Caco-2 (cell line): Measurements from ENCODE around the gene PLOD2. TPM values are rescaled to one million over a fixed set of nuclear protein-coding genes. Genes with fewer than 3 reads are reported as not detected.

Experiments
- BruUV-seq: library from RNA; stranded (reverse); fragments of 400-500 nt; replicated peaks from 2 replicates; lab custom pipeline; 2021; lab: Mats Ljungman, UMichigan
- CTCF ChIA-PET: fragments of 300-600 bp; sonication (Branson Sonifier 250); formaldehyde crosslinking; loops from one replicate; lab custom pipeline; 2022; ENCODE audit warnings: antibody characterized with exemption; lab: Charles Lee
- POLR2A ChIA-PET: fragments of 300-600 bp; sonication (Branson Sonifier 250); formaldehyde crosslinking; loops from one replicate; lab custom pipeline; 2022; ENCODE audit warnings: antibody characterized with exemption; lab: Charles Lee
- DNase-seq, 2 experiments: peaks; one replicate each; pipeline versions ENCODE4 v3.0.0 to v3.0.0-alpha.2; 2020 to 2022
- H3K27me3 ChIP-seq: replicated peaks from 2 replicates; pipeline ENCODE4 v1.6.0; 2011; ENCODE audit warnings: low read length; ENCODE audit not compliant: control insufficient read depth, insufficient read depth
- H3K36me3 ChIP-seq: 2 replicates; pipeline ENCODE4 v1.5.1; 2011; ENCODE audit warnings: low read length; ENCODE audit not compliant: control insufficient read depth, insufficient read depth
- H3K4me1 ChIP-seq: fragments of 250-450 bp; sonication (Bioruptor Pico); 2 replicates; pipeline ENCODE4 v1.5.1; 2020; ENCODE audit warnings: mild to moderate bottlenecking
- H3K4me3 ChIP-seq: 2 replicates; pipeline ENCODE4 v1.5.1; 2011; ENCODE audit warnings: low read depth, mild to moderate bottlenecking, control low read depth, low read length
- H3K9me3 ChIP-seq: fragments of 250-450 bp; sonication (Bioruptor Pico); 2 replicates; pipeline ENCODE4 v1.5.1; 2020; ENCODE audit warnings: mild to moderate bottlenecking, moderate library complexity
- H3K27ac Mint-ChIP-seq: one replicate; pipeline ENCODE4 v1.8.0; 2022; ENCODE audit warnings: mixed read lengths; ENCODE audit not compliant: unreplicated experiment
- H3K27me3 Mint-ChIP-seq: one replicate; pipeline ENCODE4 v1.8.0; 2022; ENCODE audit warnings: mixed read lengths; ENCODE audit not compliant: insufficient read depth, unreplicated experiment
- H3K36me3 Mint-ChIP-seq: one replicate; pipeline ENCODE4 v1.8.0; 2022; ENCODE audit warnings: mild to moderate bottlenecking, mixed read lengths; ENCODE audit not compliant: insufficient read depth, unreplicated experiment
- H3K4me1 Mint-ChIP-seq: one replicate; pipeline ENCODE4 v1.8.0; 2022; ENCODE audit warnings: low read depth, mixed read lengths; ENCODE audit not compliant: unreplicated experiment
- H3K4me3 Mint-ChIP-seq: one replicate; pipeline ENCODE4 v1.8.0; 2022; ENCODE audit warnings: mild to moderate bottlenecking, moderate library complexity, mixed read lengths; ENCODE audit not compliant: unreplicated experiment
- H3K9me3 Mint-ChIP-seq: one replicate; pipeline ENCODE4 v1.8.0; 2022; ENCODE audit warnings: mixed read lengths; ENCODE audit not compliant: unreplicated experiment
- CTCF ChIP-seq, 2 experiments: fragments of 200-600 bp in 1 of 2; IDR thresholded peaks; 1 replicate in 1 of 2; 2 replicates in 1 of 2; pipeline versions ENCODE4 v1.5.1 to v1.8.0; 2011 to 2022; ENCODE audit warnings: antibody characterized with exemption in 1 of 2, control low read depth in 1 of 2, inconsistent platforms in 1 of 2, low read depth in 1 of 2, low read length in 1 of 2, mild to moderate bottlenecking in 1 of 2, moderate library complexity in 1 of 2; ENCODE audit not compliant: insufficient read depth in 1 of 2, severe bottlenecking in 1 of 2, unreplicated experiment in 1 of 2
- intact Hi-C: fragments of 100-400 bp; cut with micrococcal nuclease; formaldehyde crosslinking; loops from one replicate; pipeline ENCODE4 v1.10.0; 2022; ENCODE audit not compliant: unreplicated experiment
- total RNA-seq: library from RNA; stranded (reverse); gene quantifications from 2 replicates; pipeline ENCODE4 v1.2.3, GENCODE V29; 2022

PLOD2 gene
- total RNA-seq, 1 experiment from 2014 or later, result 53.1 TPM

GRCh38 chr3:146078031-146078430 lies 83.0 kb downstream of the PLOD2 start:
- no peaks in the 10 kb centered on the region for H3K4me1 ChIP-seq
- no peaks in the 10 kb centered on the region for H3K36me3 ChIP-seq
- DNase-seq, result no peak
- Mint-ChIP-seq H3K36me3 (no peaks in the 10 kb centered on the region), H3K27ac (no peak overlapping the region), H3K27me3 (no peaks in the 10 kb centered on the region), H3K9me3 (no peaks in the 10 kb centered on the region), H3K4me1 (no peaks in the 10 kb centered on the region), H3K4me3 (no peak overlapping the region)
- no peaks in the 10 kb centered on the region for H3K9me3 ChIP-seq
- H3K4me3 ChIP-seq, result no peak overlapping the region
- no peak for TF ChIP-seq CTCF (IDR thresholded peaks at IDR 0.05; ENCODE audit: insufficient read depth in 1 of 2, low read depth in 1 of 2, low read length in 1 of 2, severe bottlenecking in 1 of 2, unreplicated experiment in 1 of 2)
- intact Hi-C loops, result no loop called here
- ChIA-PET CTCF (interaction anchor here (0.6 kb wide), 1 partner anchor 34 kb away, joined by 5 read pairs; no protein-coding TSS in a partner anchor), POLR2A (no interaction called here)
- no peaks in the 10 kb centered on the region for H3K27me3 ChIP-seq
- BruUV-seq, result no TSS peak

- Histone ChIP-seq H3K9me3 (no peaks in the 10 kb centered on the region), H3K4me3 (no peak overlapping the region), H3K4me1 (no peaks in the 10 kb centered on the region), H3K27me3 (no peaks in the 10 kb centered on the region), H3K36me3 (no peaks in the 10 kb centered on the region)
- no peak overlapping the region for H3K4me3 Mint-ChIP-seq
- no peak for DNase-seq
- H3K27me3 Mint-ChIP-seq, result no peaks in the 10 kb centered on the region
- ChIA-PET CTCF (no interaction called here), POLR2A (no interaction called here)
- H3K36me3 Mint-ChIP-seq, result no peaks in the 10 kb centered on the region
- no TSS peak for BruUV-seq
- TF ChIP-seq CTCF (IDR thresholded peaks at IDR 0.05; ENCODE audit: insufficient read depth in 1 of 2, low read depth in 1 of 2, low read length in 1 of 2, severe bottlenecking in 1 of 2, unreplicated experiment in 1 of 2), result no peak
- intact Hi-C loops, result no loop called here
- H3K9me3 Mint-ChIP-seq, result no peaks in the 10 kb centered on the region
- H3K4me1 Mint-ChIP-seq, result no peaks in the 10 kb centered on the region
- no peak overlapping the region for H3K27ac Mint-ChIP-seq
Measured at GRCh38 chr3:146077181-146077580, 83.8 kb downstream of the PLOD2 start.

DNA sequence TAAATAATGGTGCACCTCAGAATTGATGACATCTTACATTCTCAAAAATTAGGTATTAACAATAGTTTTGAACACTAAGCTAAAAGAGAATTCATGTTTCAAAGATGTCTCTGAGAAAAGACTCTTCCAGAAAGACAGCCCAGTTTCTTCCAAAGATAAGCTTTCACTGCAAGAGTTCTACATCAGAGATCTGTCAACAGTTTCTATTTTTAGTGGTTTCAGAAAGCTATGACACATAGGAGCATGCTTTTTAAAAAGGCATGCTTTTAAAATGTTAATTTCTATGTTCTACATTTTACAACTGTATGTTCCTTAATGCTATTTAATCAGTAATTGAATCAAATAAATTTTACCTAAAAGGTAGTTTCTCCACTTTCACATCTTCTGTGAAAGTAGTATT lies 88.2 kb downstream of the PLOD2 start:
- no peaks in the 10 kb centered on the region for H3K4me1 ChIP-seq
- H3K36me3 ChIP-seq, result no peaks in the 10 kb centered on the region
- ChIA-PET POLR2A (no interaction called here), CTCF (no interaction called here)
- Mint-ChIP-seq H3K4me3 (no peak overlapping the region), H3K27me3 (no peaks in the 10 kb centered on the region), H3K9me3 (no peaks in the 10 kb centered on the region), H3K36me3 (no peaks in the 10 kb centered on the region), H3K27ac (no peak overlapping the region), H3K4me1 (no peaks in the 10 kb centered on the region)
- TF ChIP-seq CTCF (IDR thresholded peaks at IDR 0.05; ENCODE audit: insufficient read depth in 1 of 2, low read depth in 1 of 2, low read length in 1 of 2, severe bottlenecking in 1 of 2, unreplicated experiment in 1 of 2), result no peak
- no peaks in the 10 kb centered on the region for H3K27me3 ChIP-seq
- intact Hi-C loops, result no loop called here
- no peaks in the 10 kb centered on the region for H3K9me3 ChIP-seq
- BruUV-seq, result no TSS peak
- no peak overlapping the region for H3K4me3 ChIP-seq
- DNase-seq, result no peak
